Duodenal mucosa (tissue), 2 donors: Measurements from ENCODE around the gene GLMN.
"Not testable (repeated sequence)": the region's sequence is repeated elsewhere in the genome, so short reads cannot be mapped to it uniquely, and the experiment has no call there.

Experiments used
- H3K27ac ChIP-seq: one replicate; pipeline ENCODE4 v1.7.0; 2013; ENCODE audit warnings: low read depth, low read length
- H3K27me3 ChIP-seq, 2 donors: one replicate each; pipeline ENCODE4 v1.7.0; 2013; ENCODE audit warnings: low read length in 2 of 2, control low read depth in 1 of 2; ENCODE audit not compliant: insufficient read depth in 2 of 2, control insufficient read depth in 1 of 2
- H3K36me3 ChIP-seq, 2 donors: one replicate each; pipeline ENCODE4 v1.7.0; 2013; ENCODE audit warnings: low read length in 2 of 2, control low read depth in 1 of 2; ENCODE audit not compliant: insufficient read depth in 2 of 2, control insufficient read depth in 1 of 2
- H3K4me1 ChIP-seq, 2 donors: one replicate each; pipeline ENCODE4 v1.7.0; 2013; ENCODE audit warnings: low read length in 2 of 2, control low read depth in 1 of 2; ENCODE audit not compliant: insufficient read depth in 2 of 2, control insufficient read depth in 1 of 2
- H3K4me3 ChIP-seq, 2 donors: one replicate each; pipeline ENCODE4 v1.7.0; 2013; ENCODE audit warnings: low read length in 2 of 2, low read depth in 1 of 2
- H3K9ac ChIP-seq, 2 donors: one replicate each; pipeline ENCODE4 v1.7.0; 2013; ENCODE audit warnings: low read length in 2 of 2, low read depth in 1 of 2
- H3K9me3 ChIP-seq, 2 donors: one replicate each; pipeline ENCODE4 v1.7.0; 2013; ENCODE audit warnings: low read length in 2 of 2, control low read depth in 1 of 2; ENCODE audit not compliant: control insufficient read depth in 1 of 2

The GLMN gene

DNA sequence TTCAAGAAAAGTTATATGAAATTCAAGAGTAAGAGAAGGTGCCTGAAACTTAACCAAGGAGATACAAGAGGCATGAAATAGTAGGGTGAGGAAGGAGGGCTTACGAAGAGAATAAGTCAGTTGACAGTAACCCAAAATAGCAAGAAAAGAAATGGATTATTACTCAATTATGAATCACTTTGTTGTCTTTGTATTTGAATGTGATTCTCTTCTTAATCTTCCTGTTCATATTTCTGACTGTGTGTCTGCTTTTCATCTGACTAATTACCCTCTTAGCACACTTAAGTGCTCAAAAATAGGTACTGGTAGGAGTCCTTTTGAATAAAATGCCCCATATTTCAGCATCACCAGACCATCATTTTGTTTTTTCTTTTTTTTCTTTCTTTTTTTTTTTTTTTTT, 39.4 kb downstream of the GLMN start:
- no peaks in the 10 kb centered on the region for H3K27me3 ChIP-seq
- peaks cover 0 to 5% of the 10 kb centered on the region in 2 donors for H3K36me3 ChIP-seq
- H3K4me1 ChIP-seq = no peaks in the 10 kb centered on the region
- no peaks in the 10 kb centered on the region for H3K9me3 ChIP-seq
- no peak overlapping the region for H3K4me3 ChIP-seq
- H3K9ac ChIP-seq = no peak overlapping the region
- H3K27ac ChIP-seq = no peak overlapping the region

DNA sequence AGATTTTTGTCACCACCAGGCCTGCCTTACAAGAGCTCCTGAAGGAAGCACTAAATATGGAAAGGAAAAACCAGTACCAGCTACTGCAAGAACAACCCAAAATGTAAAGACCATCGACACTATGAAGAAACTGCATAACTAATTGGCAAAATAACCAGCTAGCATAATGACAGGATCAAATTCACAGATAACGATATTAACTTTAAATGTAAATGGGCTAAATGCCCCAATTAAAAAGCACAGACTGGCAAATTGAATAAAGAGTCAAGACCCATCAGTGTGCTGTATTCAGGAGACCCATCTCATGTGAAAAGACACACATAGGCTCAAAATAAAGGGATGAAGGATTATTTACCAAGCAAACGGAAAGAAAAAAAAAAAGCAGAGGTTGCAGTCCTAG, 44.1 kb downstream of the GLMN start:
- H3K36me3 ChIP-seq, H3K9ac ChIP-seq, H3K27ac ChIP-seq, H3K4me1 ChIP-seq, H3K27me3 ChIP-seq, H3K4me3 ChIP-seq, H3K9me3 ChIP-seq: not testable (repeated sequence)

DNA sequence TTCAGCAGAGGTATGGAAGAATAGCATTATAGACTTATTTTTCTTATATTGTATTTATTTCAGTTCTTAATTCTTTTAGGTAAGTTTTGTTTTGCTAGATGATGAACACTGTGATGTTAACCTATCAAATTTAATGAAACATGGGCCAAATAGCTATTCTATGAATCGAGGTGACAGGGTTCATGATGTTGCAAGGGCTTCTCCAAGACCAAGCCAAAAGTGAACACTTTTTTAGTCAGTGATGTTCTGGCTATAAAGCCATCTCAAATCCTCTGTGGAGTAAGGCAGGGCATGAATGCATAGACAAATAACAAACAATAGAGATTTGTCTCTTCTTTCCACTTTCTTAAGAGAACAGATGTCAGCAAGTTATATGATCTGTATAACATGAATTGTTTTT, 54.4 kb downstream of the GLMN start:
- no peaks in the 10 kb centered on the region for H3K27me3 ChIP-seq
- no peak overlapping the region for H3K4me3 ChIP-seq
- H3K9ac ChIP-seq = no peak overlapping the region
- H3K27ac ChIP-seq = no peak overlapping the region
- H3K36me3 ChIP-seq = peaks cover 0 to 9% of the 10 kb centered on the region in 2 donors
- H3K4me1 ChIP-seq = no peaks in the 10 kb centered on the region
- H3K9me3 ChIP-seq = no peaks in the 10 kb centered on the region

DNA sequence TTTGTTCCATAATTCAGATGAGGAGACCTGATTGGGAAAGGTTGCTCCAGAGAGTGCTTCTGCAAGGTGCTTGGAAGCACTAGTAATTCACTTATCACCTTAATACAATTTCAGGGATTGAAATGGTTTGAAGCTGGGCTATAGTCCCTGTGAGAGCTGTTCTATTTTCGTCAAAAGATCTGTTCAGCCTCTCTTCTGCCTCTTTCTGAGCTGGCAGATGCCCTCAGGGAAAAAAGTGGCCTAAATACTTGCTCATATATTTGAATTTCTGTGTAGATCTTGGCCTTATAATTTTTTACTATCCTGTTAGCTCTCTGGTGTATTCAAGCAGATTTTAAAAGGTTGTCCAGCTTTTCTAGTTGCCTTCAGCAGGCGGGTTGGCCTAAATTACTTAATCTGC, 58.8 kb downstream of the GLMN start:
- no peak overlapping the region for H3K4me3 ChIP-seq
- no peak overlapping the region for H3K9ac ChIP-seq
- no peaks in the 10 kb centered on the region for H3K27me3 ChIP-seq
- H3K36me3 ChIP-seq = no peaks in the 10 kb centered on the region
- H3K9me3 ChIP-seq = no peaks in the 10 kb centered on the region
- H3K27ac ChIP-seq = no peak overlapping the region
- H3K4me1 ChIP-seq = no peaks in the 10 kb centered on the region

DNA sequence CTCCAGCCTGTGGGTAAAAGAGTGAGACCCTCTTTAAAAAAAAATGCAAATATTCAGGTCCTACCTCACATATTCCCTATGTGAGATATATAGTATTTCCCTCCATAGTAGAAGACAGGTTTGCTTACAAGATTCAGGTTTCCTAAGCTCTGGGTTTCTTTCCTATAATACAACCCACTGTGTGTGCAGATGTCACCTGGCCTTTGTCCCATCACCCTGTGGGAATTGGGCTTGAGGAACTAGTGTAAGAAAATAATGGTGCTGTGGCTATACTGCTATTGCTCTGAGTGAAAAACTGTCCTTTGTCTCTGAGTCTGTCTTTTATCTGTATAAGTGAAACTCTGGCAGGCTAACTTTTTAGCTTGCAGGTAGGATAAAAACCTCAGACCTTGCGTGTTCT, 68.1 kb downstream of the GLMN start:
- Histone ChIP-seq H3K4me3 (no peak overlapping the region), H3K27me3 (no peaks in the 10 kb centered on the region), H3K9me3 (no peaks in the 10 kb centered on the region), H3K36me3 (no peaks in the 10 kb centered on the region), H3K4me1 (no peaks in the 10 kb centered on the region), H3K27ac (no peak overlapping the region), H3K9ac (no peak overlapping the region)

DNA sequence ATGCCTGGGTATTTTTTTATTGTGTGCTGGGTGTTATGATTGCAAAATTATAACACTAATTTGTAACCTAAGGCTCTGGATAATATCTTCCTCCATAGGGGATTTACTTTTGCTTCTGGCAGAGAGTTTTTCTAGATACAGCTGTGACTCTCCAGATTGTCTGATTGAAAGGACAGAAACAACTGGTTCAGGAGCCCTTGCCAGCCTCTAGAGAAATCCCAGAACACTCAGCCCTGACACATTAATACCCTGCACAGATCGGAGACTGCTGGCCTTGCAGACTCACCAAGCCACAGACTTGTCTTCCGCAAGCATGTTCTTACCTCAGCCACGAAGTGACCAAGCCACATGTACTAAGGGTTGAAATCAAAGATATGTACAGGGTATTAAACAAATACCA, 70.4 kb downstream of the GLMN start:
- H3K27me3 ChIP-seq = no peaks in the 10 kb centered on the region
- no peaks in the 10 kb centered on the region for H3K9me3 ChIP-seq
- H3K9ac ChIP-seq = no peak overlapping the region
- no peaks in the 10 kb centered on the region for H3K4me1 ChIP-seq
- H3K27ac ChIP-seq = no peak overlapping the region
- no peaks in the 10 kb centered on the region for H3K36me3 ChIP-seq
- no peak overlapping the region for H3K4me3 ChIP-seq

DNA sequence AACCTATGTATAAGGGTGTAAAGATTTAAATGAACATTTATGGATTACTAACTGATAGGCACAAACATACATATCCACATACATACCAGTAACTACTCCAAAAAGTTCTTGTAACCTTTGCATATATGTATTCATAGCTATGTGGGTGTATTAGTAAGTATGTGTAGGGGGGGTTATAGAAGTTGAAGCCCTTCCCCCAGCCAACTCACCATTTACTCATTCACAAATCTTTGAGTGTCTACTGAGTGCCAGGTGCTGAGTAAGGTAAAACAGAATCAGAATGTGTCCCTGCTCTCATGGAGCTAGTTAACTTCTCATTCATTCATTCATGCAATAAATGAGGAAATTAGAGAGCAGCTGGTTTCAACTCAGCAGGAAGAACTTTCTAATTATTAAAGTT, 79.8 kb downstream of the GLMN start:
- Histone ChIP-seq H3K27ac (no peak overlapping the region), H3K9ac (no peak overlapping the region), H3K36me3 (no peaks in the 10 kb centered on the region), H3K4me3 (no peak overlapping the region), H3K9me3 (no peaks in the 10 kb centered on the region), H3K27me3 (no peaks in the 10 kb centered on the region), H3K4me1 (no peaks in the 10 kb centered on the region)

DNA sequence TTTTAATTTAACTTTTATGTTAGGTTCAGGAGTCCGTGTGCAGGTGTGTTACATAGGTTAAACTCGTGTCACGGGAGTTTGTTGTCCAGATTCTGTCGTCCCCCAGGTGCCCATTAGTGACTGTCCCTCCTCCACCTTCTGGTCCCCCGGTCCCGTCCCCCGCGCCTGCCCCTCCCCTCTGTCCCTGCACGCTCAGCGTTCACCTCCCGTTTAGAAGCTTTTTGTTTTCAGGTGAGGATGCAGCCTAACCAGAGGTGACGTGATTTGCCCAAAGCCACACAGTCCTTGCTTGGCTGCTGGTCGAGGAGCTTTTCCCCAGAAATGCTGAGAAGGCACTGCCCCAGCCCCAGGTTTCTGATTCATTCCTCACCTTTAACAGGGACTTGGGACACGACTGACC, 80.2 kb downstream of the GLMN start:
- Histone ChIP-seq H3K27me3 (no peaks in the 10 kb centered on the region), H3K9me3 (no peaks in the 10 kb centered on the region), H3K4me3 (no peak overlapping the region), H3K36me3 (no peaks in the 10 kb centered on the region), H3K27ac (no peak overlapping the region), H3K4me1 (no peaks in the 10 kb centered on the region), H3K9ac (no peak overlapping the region)

DNA sequence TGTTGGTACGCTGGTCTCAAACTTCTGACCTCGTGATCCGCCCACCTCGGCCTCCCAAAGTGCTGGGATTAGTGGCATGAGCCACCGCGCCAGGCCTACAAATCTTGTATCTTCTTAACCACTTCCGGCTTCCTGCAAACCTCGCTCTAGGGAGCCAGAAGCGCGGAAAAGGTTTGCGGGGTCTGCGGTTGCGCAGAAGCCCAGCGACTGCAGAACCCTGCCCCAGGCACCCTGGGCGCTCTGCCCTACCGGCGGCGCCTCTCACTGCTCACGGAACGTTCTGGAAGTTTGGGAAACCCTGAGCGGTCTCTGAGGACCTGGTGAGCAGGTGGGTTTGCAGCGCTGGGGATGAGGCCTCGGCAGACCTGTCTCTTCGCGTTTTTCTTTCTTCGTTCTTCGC, 81.1 kb downstream of the GLMN start, which contains the start of gene C1orf146:
C1orf146 (plus strand) TSS at position 195 of the 400 bp plus-strand sequence. CDS start 13,506 bp downstream, outside the sequence.
- H3K4me3 ChIP-seq = no peak within 1 kb of the TSS
- H3K9me3 ChIP-seq = no peaks in the 10 kb centered on the region
- no peak within 1 kb of the TSS for H3K27ac ChIP-seq
- no peaks in the 10 kb centered on the region for H3K4me1 ChIP-seq
- no peaks in the 10 kb centered on the region for H3K36me3 ChIP-seq
- no peaks in the 10 kb centered on the region for H3K27me3 ChIP-seq
- no peak within 1 kb of the TSS for H3K9ac ChIP-seq

DNA sequence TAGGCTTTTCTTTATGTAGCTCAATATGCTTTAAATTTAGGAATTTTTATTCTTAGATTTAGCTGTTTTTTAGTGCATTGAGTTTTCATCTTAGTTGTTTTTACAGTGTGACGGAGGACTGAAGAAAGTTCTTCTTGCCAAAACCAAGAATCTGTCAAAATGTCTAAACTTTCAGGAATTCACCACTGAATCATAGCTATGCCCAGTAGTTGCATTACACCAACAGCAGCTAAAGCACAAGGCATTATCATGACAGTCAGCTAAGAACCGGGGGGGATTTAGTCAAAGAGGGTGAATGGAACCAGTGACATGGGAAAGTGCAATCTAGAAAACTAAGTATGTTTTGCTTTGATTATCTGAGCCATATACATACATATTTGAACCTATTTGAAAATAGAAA, 87.6 kb downstream of the GLMN start:
- H3K4me1 ChIP-seq = no peaks in the 10 kb centered on the region
- no peak overlapping the region for H3K4me3 ChIP-seq
- no peak overlapping the region for H3K27ac ChIP-seq

DNA sequence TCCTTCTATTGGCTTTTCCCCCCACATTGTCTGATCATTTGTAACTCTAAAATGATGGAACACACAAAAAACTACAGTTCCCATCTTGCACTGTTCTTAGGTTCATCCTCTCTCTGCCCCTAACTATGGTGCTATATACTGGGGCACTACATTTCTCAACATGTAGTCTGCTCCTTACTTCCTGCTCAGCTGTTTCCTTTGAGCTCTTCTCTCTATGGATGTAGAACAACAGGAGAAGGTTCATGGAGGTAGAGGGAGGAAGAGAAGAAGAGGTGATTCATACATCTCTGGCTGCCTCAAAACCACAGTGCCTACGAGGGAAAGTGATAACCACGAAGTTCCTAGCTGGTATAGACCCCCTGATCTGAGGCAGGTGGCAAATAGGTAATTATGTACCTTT, 88.1 kb downstream of the GLMN start:
- no peak overlapping the region for H3K9ac ChIP-seq
- no peaks in the 10 kb centered on the region for H3K4me1 ChIP-seq
- no peak overlapping the region for H3K4me3 ChIP-seq
- peaks cover 0 to 3% of the 10 kb centered on the region in 2 donors for H3K9me3 ChIP-seq
- H3K36me3 ChIP-seq = no peaks in the 10 kb centered on the region
- no peaks in the 10 kb centered on the region for H3K27me3 ChIP-seq
- no peak overlapping the region for H3K27ac ChIP-seq

More for the DNA sequence above, 87.6 kb downstream of the GLMN start:
- H3K36me3 ChIP-seq = no peaks in the 10 kb centered on the region
- peaks cover 0 to 3% of the 10 kb centered on the region in 2 donors for H3K9me3 ChIP-seq
- no peak overlapping the region for H3K9ac ChIP-seq
- H3K27me3 ChIP-seq = no peaks in the 10 kb centered on the region
